RKO (cell line): ENCODE measurements around the gene GRIA4.

Source experiments
- DNase-seq: peaks from one replicate; pipeline ENCODE4 v3.0.0-alpha.2; 2016; ENCODE audit warnings: low spot score

GRIA4 gene

GRCh38 chr11:105609832-105610781 lies at the start of gene GRIA4:
TSS of gene GRIA4 (plus strand) at chr11:105610073. CDS start at chr11:105610998, 925 bp downstream.
- no peak for DNase-seq

- no peak for DNase-seq
Observed at GRCh38 chr11:105573091-105573490, 36.8 kb upstream of the GRIA4 start.

- DNase-seq = no peak
Observed at GRCh38 chr11:105574974-105575373, 34.9 kb upstream of the GRIA4 start.

GRCh38 chr11:105577641-105578040 lies 32.2 kb upstream of the GRIA4 start:
- DNase-seq = peak; percentile 43

GRCh38 chr11:105579111-105579510 lies 30.8 kb upstream of the GRIA4 start:
- DNase-seq = no peak

GRCh38 chr11:105582497-105582896 lies 27.4 kb upstream of the GRIA4 start:
- no peak for DNase-seq

GRCh38 chr11:105588001-105588400 lies 21.9 kb upstream of the GRIA4 start:
- DNase-seq = peak; percentile 52

GRCh38 chr11:105589346-105589745 lies 20.5 kb upstream of the GRIA4 start:
- DNase-seq = no peak

GRCh38 chr11:105592035-105592434 lies 17.8 kb upstream of the GRIA4 start:
- DNase-seq = no peak

- no peak for DNase-seq
Observed at GRCh38 chr11:105598371-105598770, 11.5 kb upstream of the GRIA4 start.

- no peak for DNase-seq
Observed at GRCh38 chr11:105603156-105603555, 6.7 kb upstream of the GRIA4 start.

GRCh38 chr11:105609341-105609781 lies 512 bp upstream of the GRIA4 start:
- DNase-seq = peak; percentile 27

GRCh38 chr11:105610871-105611571 lies 1.1 kb downstream of the GRIA4 start:
- DNase-seq = no peak

GRCh38 chr11:105611572-105612441 lies 1.9 kb downstream of the GRIA4 start:
- DNase-seq = no peak

- no peak for DNase-seq
Observed at GRCh38 chr11:105612771-105613170, 2.9 kb downstream of the GRIA4 start.

- DNase-seq = no peak
Observed at GRCh38 chr11:105613183-105613582, 3.3 kb downstream of the GRIA4 start.

GRCh38 chr11:105618343-105618955 lies 8.6 kb downstream of the GRIA4 start:
- no peak for DNase-seq

- no peak for DNase-seq
Observed at GRCh38 chr11:105619556-105619955, 9.7 kb downstream of the GRIA4 start.

GRCh38 chr11:105622016-105622415 lies 12.1 kb downstream of the GRIA4 start:
- DNase-seq = no peak

- no peak for DNase-seq
Observed at GRCh38 chr11:105632316-105632715, 22.4 kb downstream of the GRIA4 start.

- DNase-seq = no peak
Observed at GRCh38 chr11:105635466-105635865, 25.6 kb downstream of the GRIA4 start.

GRCh38 chr11:105636496-105636895 lies 26.6 kb downstream of the GRIA4 start:
- DNase-seq = no peak
